Endothelial cell of umbilical vein (primary cell): ENCODE results near the gene CCDC171. TPM values are rescaled to one million over a fixed set of nuclear protein-coding genes. Genes with fewer than 3 reads are reported as not detected.

ENCODE experiments used
- BruUV-seq: library from RNA; stranded (reverse); fragments of 400-500 nt; replicated peaks from 2 replicates; lab custom pipeline; 2021; lab: Mats Ljungman, UMichigan
- CTCF ChIA-PET: fragments of 300-600, 350-600 bp; sonication (Branson Sonifier 250); formaldehyde crosslinking; loops from one replicate; lab custom pipeline; 2021; ENCODE audit warnings: antibody characterized with exemption, inconsistent platforms; lab: Charles Lee
- POLR2A ChIA-PET: fragments of 300-600, 350-600 bp; sonication (Branson Sonifier 250); formaldehyde crosslinking; loops from one replicate; lab custom pipeline; 2021; ENCODE audit warnings: antibody characterized with exemption, inconsistent platforms; lab: Charles Lee
- DNase-seq: peaks from one replicate; pipeline ENCODE4 v3.0.0-alpha.2; 2011; ENCODE audit warnings: low read depth, low spot score
- FAIRE-seq: peaks from 2 replicates; lab custom pipeline; 2011; peaks lifted over from hg19 to GRCh38; lab: Jason Lieb, UNC
- H2AFZ ChIP-seq: 2 replicates; pipeline ENCODE4 v1.6.0; 2012; ENCODE audit warnings: low read depth, low read length, control low read depth, inconsistent platforms
- H3K27ac ChIP-seq: 2 replicates; pipeline ENCODE4 v1.5.1; 2011; ENCODE audit warnings: low read depth, mild to moderate bottlenecking, control low read depth, low read length, moderate library complexity; ENCODE audit not compliant: insufficient read depth
- H3K27me3 ChIP-seq, 2 experiments: 2 replicates each; pipeline versions ENCODE4 v1.6.0 to v1.6.1; 2011; ENCODE audit warnings: low read length in 2 of 2, mixed read lengths in 1 of 2; ENCODE audit not compliant: control insufficient read depth in 2 of 2, insufficient read depth in 2 of 2
- H3K36me3 ChIP-seq, 2 experiments: 2 replicates in 1 of 2; 3 replicates in 1 of 2; pipeline ENCODE4 v1.5.1; 2011; ENCODE audit warnings: low read length in 2 of 2, mild to moderate bottlenecking in 1 of 2, moderate library complexity in 1 of 2; ENCODE audit not compliant: control insufficient read depth in 2 of 2, insufficient read depth in 2 of 2; ENCODE audit errors: extremely low read depth in 1 of 2
- H3K4me1 ChIP-seq: 3 replicates; pipeline ENCODE4 v1.5.1; 2011; ENCODE audit warnings: mild to moderate bottlenecking, low read length; ENCODE audit not compliant: control insufficient read depth, insufficient read depth; ENCODE audit errors: extremely low read depth
- H3K4me2 ChIP-seq: 2 replicates; pipeline ENCODE4 v1.6.1; 2011; ENCODE audit warnings: low read length, control low read depth, mixed read lengths; ENCODE audit not compliant: insufficient read depth
- H3K4me3 ChIP-seq, 3 experiments: fragments of 200-600 bp in 1 of 3; sonication (generic), shearing (Covaris generic) in 1 of 3; replicated peaks in 1 of 3; 2 replicates each; pipeline ENCODE4 v1.5.1; 2011 to 2016; ENCODE audit warnings: control low read depth in 3 of 3, low read length in 3 of 3, mild to moderate bottlenecking in 2 of 3, inconsistent platforms in 1 of 3, low read depth in 1 of 3, moderate library complexity in 1 of 3; ENCODE audit not compliant: insufficient read depth in 1 of 3
- H3K79me2 ChIP-seq: 2 replicates; pipeline ENCODE4 v1.6.0; 2012; ENCODE audit warnings: low read length, inconsistent platforms; ENCODE audit not compliant: control insufficient read depth, insufficient read depth
- H3K9ac ChIP-seq: replicated peaks from 2 replicates; pipeline ENCODE3; 2011; ENCODE audit warnings: low read length, control low read depth; ENCODE audit not compliant: insufficient read depth; ENCODE audit errors: extremely low read depth
- H3K9me1 ChIP-seq: replicated peaks from 3 replicates; pipeline ENCODE4 v1.6.0; 2011; ENCODE audit warnings: mild to moderate bottlenecking, low read length; ENCODE audit not compliant: control insufficient read depth, insufficient read depth; ENCODE audit errors: extremely low read depth
- H3K9me3 ChIP-seq: replicated peaks from 2 replicates; pipeline ENCODE4 v1.5.1; 2012; ENCODE audit warnings: low read length, inconsistent platforms; ENCODE audit not compliant: control insufficient read depth, insufficient read depth
- H4K20me1 ChIP-seq: replicated peaks from 2 replicates; pipeline ENCODE3; 2011; ENCODE audit warnings: mild to moderate bottlenecking, low read length; ENCODE audit not compliant: control insufficient read depth, insufficient read depth; ENCODE audit errors: extremely low read depth
- FOS ChIP-seq: IDR thresholded peaks from 2 replicates; pipeline ENCODE4 v1.6.1; 2011; ENCODE audit warnings: mild to moderate bottlenecking, low read length, moderate library complexity, borderline replicate concordance; ENCODE audit not compliant: insufficient read depth
- GATA2 ChIP-seq: IDR thresholded peaks from 2 replicates; pipeline ENCODE4 v1.7.0; 2011; ENCODE audit warnings: low read depth, mild to moderate bottlenecking, moderate library complexity, mixed read lengths, low read length; ENCODE audit not compliant: insufficient read length, insufficient read depth
- MYC ChIP-seq: IDR thresholded peaks from one replicate; pipeline ENCODE4 v1.6.1; 2011; ENCODE audit warnings: mild to moderate bottlenecking, low read depth, low read length
- POLR2A ChIP-seq: IDR thresholded peaks from 2 replicates; pipeline ENCODE4 v1.6.1; 2012; ENCODE audit warnings: low read depth, mild to moderate bottlenecking, control low read depth, low read length
- dilution Hi-C: fragments of 300-500 bp; cut with MboI; formaldehyde crosslinking; loops from one replicate; pipeline ENCODE4 v1.15.0; 2019; ENCODE audit warnings: low sequenced_read_pairs; ENCODE audit not compliant: extremely low pct_ligation_motif_present
- intact Hi-C: fragments of 100-400 bp; cut with micrococcal nuclease; formaldehyde crosslinking; loops from one replicate; pipeline ENCODE4 v1.10.0; 2022
- polyA plus RNA-seq, 4 experiments: library from polyadenylated mRNA; depleted of rRNA in 3 of 4; stranded (reverse) in 3 of 4; unstranded in 1 of 4; fragments of >200 nt; gene quantifications; 2 replicates each; pipeline versions ENCODE4 v1.2.1 to v1.2.3, GENCODE V29; 2011 to 2012; ENCODE audit warnings: missing spikeins in 1 of 4
- total RNA-seq: library from RNA; stranded (reverse); gene quantifications from 2 replicates; pipeline ENCODE4 v1.2.3, GENCODE V29; 2021
- TF ChIP-seq, protein P1 (sequence below), 2 donors: IDR thresholded peaks; 1 replicate in 1 of 2; 2 replicates in 1 of 2; pipeline ENCODE4 v1.5.1; 2011; ENCODE audit warnings: low read length in 2 of 2, mild to moderate bottlenecking in 2 of 2, moderate library complexity in 2 of 2, control low read depth in 1 of 2, inconsistent platforms in 1 of 2, low read depth in 1 of 2; ENCODE audit not compliant: insufficient read depth in 1 of 2; ENCODE audit errors: extremely low read depth in 1 of 2

CCDC171 gene
- total and polyA plus RNA-seq, 2 donors (not counting 3 experiments of a cell fraction or from before 2014, with no cell fraction given), result 0.58 to 1.4 TPM

DNA sequence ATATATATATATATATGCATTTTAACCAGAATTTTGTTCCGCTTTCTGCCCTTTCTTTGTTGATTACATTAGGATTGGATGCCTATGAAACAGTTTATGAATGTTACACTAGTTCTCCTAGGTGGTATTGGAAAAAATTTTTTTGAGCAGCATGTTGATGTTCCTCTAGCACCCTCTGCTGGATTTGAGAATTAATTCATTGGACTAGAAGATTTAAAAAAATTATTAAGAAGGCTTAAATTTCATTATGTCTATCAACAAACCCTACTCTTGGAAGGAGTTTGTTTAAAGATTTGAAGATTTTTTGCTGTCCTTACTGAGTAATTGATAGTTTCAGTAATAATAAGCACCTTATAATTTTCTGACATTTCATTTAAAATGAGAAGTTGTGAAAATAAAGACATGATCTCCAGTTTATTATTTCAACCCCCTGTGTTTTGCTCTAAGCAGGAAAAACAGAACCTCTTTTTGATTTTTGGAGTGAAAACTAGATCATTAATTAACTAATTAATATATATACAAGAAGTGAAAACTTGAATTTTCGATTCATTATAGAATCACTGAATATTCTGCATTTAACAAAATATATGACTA is 89.6 kb downstream of the CCDC171 start:
- FAIRE-seq, result peak; percentile 67
- no peak overlapping the region for H3K4me2 ChIP-seq
- BruUV-seq, result no TSS peak

More for the DNA sequence above, 89.6 kb downstream of the CCDC171 start:
- no peaks in the 10 kb centered on the region for H4K20me1 ChIP-seq
- intact Hi-C loops, result loop anchor here (1.0 to 10.0 kb wide), 5 partner anchors 35 to 431 kb away; partner anchors contain the start of gene CCDC171
- H3K27me3 ChIP-seq, result no peaks in the 10 kb centered on the region
- H3K9me3 ChIP-seq, result no peaks in the 10 kb centered on the region
- ChIA-PET POLR2A (no interaction called here), CTCF (interaction anchor here (0.9 to 1.6 kb wide), 5 partner anchors 20 to 430 kb away, joined by 3 to 6 read pairs (median 5); partner anchors contain the start of gene CCDC171)
- peaks cover 8% of the 10 kb centered on the region for H3K4me1 ChIP-seq
- no peak overlapping the region for H3K27ac ChIP-seq
- H3K79me2 ChIP-seq, result no peaks in the 10 kb centered on the region
- no peak overlapping the region for H2AFZ ChIP-seq
- no peaks in the 10 kb centered on the region for H3K36me3 ChIP-seq
- dilution Hi-C loops, result no loop called here
- peak; percentile 59 for DNase-seq
- H3K4me3 ChIP-seq, result no peak overlapping the region
- H3K9ac ChIP-seq, result no peak overlapping the region
- no peak for TF ChIP-seq POLR2A
- TF ChIP-seq MYC, result no peak
- TF ChIP-seq, protein P1, sequence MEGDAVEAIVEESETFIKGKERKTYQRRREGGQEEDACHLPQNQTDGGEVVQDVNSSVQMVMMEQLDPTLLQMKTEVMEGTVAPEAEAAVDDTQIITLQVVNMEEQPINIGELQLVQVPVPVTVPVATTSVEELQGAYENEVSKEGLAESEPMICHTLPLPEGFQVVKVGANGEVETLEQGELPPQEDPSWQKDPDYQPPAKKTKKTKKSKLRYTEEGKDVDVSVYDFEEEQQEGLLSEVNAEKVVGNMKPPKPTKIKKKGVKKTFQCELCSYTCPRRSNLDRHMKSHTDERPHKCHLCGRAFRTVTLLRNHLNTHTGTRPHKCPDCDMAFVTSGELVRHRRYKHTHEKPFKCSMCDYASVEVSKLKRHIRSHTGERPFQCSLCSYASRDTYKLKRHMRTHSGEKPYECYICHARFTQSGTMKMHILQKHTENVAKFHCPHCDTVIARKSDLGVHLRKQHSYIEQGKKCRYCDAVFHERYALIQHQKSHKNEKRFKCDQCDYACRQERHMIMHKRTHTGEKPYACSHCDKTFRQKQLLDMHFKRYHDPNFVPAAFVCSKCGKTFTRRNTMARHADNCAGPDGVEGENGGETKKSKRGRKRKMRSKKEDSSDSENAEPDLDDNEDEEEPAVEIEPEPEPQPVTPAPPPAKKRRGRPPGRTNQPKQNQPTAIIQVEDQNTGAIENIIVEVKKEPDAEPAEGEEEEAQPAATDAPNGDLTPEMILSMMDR (IDR thresholded peaks at IDR 0.05; ENCODE audit: extremely low read depth in 1 of 2, insufficient read depth in 1 of 2, low read depth in 1 of 2, low read length in 2 of 2), result peak; percentile 24 to 25
- no peak for TF ChIP-seq FOS
- no peak for TF ChIP-seq GATA2
- H3K9me1 ChIP-seq, result no peaks in the 10 kb centered on the region
